NCI-H2081 treated with DMSO at 0.1 percent for 48 hours (cell line): ENCODE data around the gene WWOX.
"Not testable (repeated sequence)": the region's sequence is repeated elsewhere in the genome, so short reads cannot be mapped to it uniquely, and the experiment has no call there.

Experiments
- DNase-seq: peaks from one replicate; lab custom pipeline; 2025; lab: John Stamatoyannopoulos, UW

The WWOX gene

DNA sequence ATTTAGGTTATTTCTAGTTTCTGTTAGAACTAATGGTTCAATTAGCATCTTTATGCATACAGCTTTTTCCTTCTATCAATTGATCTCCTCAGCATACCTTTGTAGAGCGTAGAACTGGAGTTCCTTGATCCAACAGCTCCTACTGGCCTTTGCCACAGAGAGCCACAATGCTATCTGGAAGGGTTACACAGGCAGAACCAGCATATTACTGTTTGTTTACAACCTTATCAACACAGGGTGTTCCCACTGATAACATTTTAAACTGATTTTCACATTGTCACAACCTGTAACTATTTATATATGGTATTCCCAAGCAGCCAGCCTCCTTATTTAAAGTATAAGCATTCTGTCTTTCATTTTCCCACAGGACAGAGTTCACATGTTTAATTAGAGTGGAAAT lies 1118.9 kb downstream of the WWOX start:
- DNase-seq = no peak

GRCh38 chr16:79225994-79226393 lies 1126.5 kb downstream of the WWOX start:
- not testable (repeated sequence) for DNase-seq

DNA sequence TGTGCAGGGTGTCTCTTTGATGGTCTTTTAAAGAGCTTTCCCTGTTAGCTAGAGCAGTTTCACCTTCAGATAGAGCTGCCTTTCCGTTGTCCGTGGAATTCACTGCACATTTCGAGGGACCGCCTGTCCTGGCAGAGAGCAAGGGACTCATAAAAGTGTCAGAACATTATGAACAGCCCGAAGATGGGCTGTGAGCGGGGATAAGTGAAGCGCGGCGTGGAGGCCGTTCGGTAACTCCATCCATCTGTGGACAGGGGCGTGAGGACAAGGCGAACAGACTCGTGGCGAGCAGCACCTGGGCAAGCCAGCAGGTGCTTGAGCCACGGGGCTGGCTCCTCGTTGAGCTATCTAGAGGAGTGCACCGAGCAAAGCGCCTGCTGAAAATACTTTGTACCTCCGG lies 1129.9 kb downstream of the WWOX start:
- DNase-seq = no peak

- DNase-seq = not testable (repeated sequence)
Observed at GRCh38 chr16:79245700-79246099, 1146.2 kb downstream of the WWOX start.

GRCh38 chr16:79247386-79247785 lies 1147.9 kb downstream of the WWOX start:
- no peak for DNase-seq

DNA sequence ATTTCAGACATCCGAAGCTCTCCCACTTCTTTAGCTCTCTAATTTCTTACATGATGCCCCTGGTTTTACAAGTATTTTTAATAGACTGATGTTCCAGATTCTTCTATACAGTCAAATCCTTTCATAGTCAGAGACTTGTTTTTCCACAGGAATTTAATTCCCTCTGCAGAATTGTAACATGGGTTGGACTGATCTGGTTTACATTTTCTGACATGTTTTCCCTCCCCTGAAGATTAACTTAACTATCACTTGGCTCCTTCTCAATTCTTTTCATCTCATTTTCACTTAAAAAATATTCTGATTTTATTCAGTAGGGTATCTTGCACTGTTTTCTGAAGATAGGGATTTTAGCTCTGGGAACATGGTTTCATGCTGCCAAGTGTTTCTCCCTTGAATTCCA lies 1148.9 kb downstream of the WWOX start:
- no peak for DNase-seq

DNA sequence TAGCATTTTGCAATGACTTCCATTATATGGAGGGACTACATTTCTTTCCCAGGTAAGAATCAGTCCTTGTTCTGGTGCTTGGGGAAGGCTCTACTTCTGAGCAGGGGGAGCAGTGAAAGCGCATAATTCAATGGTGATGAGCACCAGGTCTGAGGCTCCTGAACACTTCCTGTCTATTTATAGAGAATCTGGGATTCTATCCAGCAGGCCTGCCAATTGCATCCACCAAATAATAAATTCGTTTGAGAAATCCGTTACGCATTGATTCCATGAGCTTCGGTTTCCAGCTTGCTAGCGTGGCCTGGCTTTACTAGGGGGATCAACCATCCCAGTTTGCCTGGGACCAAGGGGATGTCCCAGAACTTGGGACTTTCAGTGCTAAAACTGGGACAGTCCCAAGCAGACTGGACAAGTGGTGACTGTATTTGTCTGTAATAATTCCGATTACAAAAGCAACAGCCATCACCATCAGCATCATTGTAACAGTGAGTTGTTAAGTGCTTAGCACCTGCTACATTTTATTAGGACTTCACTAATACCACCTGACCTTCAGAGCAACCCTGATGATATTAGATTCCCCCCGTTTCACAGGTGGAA lies 1151.1 kb downstream of the WWOX start:
- DNase-seq = no peak

DNA sequence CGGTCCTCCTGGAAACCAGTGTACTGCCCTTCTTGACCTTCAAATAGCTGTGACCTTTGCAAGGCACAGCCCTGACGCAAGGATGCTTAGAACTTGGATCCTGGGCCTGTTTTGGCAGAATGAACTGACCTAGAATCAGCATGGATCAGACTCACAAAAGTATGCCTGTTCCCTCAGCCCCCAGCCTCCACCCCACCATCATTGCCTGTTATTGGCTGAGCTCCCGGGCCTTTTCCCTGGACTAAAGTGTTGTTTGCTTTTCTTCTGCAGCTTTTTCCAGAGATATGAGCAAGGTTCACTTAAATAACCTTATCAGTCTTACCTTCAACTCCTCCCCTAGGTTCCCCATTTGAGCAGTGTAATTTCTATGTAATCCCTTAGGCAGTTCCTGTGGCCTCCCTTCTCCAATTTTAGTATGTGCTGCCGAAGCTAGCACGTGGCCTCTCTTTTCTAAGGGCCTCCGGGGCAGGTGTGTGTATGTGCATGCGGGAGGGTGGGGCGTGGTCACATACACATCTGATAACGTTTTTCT lies 1153.7 kb downstream of the WWOX start:
- DNase-seq = no peak

- DNase-seq = no peak
Observed at GRCh38 chr16:79257953-79258490, 1158.6 kb downstream of the WWOX start.

DNA sequence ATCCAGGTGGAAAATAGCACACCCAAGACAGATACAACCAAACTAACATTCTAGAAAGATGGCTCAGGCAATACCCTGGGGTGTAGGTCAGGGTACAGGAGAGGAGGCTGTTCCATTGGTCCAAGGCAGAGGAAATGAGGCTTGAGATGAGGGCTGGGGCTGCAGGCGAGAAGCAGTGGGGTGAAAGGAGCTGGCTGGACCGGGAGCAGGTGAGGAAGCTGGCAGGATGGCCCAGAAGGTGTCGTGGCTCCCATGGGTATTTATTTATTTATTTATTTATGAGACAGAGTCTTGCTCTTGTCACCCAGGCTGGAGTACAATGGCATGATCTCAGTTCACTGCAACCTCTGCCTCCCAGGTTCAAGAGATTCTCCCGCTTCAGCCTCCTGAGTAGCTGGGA lies 1161.4 kb downstream of the WWOX start:
- DNase-seq = not testable (repeated sequence)

GRCh38 chr16:79261481-79261940 lies 1162.1 kb downstream of the WWOX start:
- no peak for DNase-seq

DNA sequence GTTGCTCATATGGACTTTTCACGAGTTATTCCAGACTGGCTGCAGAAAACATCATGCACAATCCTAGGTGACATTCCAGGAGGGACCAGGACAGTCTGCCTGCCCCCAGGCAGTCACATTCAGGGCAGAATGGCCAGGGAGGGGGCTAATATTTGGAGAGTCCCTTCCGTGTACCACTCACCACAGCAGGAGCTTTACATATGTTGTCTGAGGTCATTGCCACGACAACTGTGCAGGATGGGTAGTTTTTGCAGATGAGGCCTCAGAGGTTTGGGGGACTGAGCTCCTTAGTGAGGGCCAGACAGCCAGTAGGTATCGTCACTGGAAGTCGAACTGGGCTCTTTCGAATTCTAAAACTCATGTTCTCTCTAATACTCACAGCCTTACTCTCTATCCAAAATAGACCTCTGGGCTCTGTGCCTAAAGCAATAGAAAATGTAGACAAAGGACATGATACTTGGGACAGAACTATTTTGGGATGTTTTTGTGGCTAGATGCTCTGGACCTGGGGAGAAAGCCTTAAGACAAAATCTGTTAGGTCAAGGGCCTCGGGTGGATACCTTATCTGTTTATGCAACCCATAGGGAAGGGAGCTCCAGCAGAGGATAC lies 1162.6 kb downstream of the WWOX start:
- no peak for DNase-seq
